Parathyroid adenoma (tissue), 2 donors: ENCODE measurements around the gene PCK1.

ENCODE experiments used
- H2AFZ ChIP-seq: fragments of 300-600 bp; sonication (generic); one replicate; pipeline ENCODE4 v1.7.0; 2017; ENCODE audit warnings: antibody characterized with exemption, mild to moderate bottlenecking
- H3K27ac ChIP-seq: fragments of 300-600 bp; sonication (generic); one replicate; pipeline ENCODE4 v1.7.0; 2017
- H3K27me3 ChIP-seq: fragments of 300-600 bp; sonication (generic); one replicate; pipeline ENCODE4 v1.7.0; 2017; ENCODE audit warnings: low read length; ENCODE audit not compliant: control insufficient read depth, insufficient read depth
- H3K36me3 ChIP-seq: fragments of 300-600 bp; sonication (generic); one replicate; pipeline ENCODE4 v1.7.0; 2017; ENCODE audit warnings: low read length; ENCODE audit not compliant: control insufficient read depth, insufficient read depth
- H3K4me1 ChIP-seq: fragments of 300-600 bp; sonication (generic); one replicate; pipeline ENCODE4 v1.7.0; 2017; ENCODE audit warnings: control low read depth
- H3K4me2 ChIP-seq: fragments of 300-600 bp; sonication (generic); one replicate; pipeline ENCODE4 v1.7.0; 2017; ENCODE audit warnings: low read length
- H3K4me3 ChIP-seq: fragments of 300-600 bp; sonication (generic); one replicate; pipeline ENCODE4 v1.7.0; 2017; ENCODE audit warnings: low read depth, low read length
- H3K79me2 ChIP-seq: fragments of 300-600 bp; sonication (generic); one replicate; pipeline ENCODE4 v1.7.0; 2017; ENCODE audit warnings: control low read depth
- H3K9ac ChIP-seq: fragments of 300-600 bp; sonication (generic); one replicate; pipeline ENCODE4 v1.7.0; 2017; ENCODE audit warnings: mild to moderate bottlenecking
- H3K9me3 ChIP-seq: fragments of 300-600 bp; sonication (generic); one replicate; pipeline ENCODE4 v1.7.0; 2017; ENCODE audit warnings: low read length; ENCODE audit not compliant: control insufficient read depth
- TF ChIP-seq, protein P1 (sequence below): fragments of 300-600 bp; sonication (generic); IDR thresholded peaks from one replicate; pipeline ENCODE4 v1.7.0; 2017; ENCODE audit warnings: antibody characterized with exemption, mild to moderate bottlenecking
- donor health status: primary hyperparathyroidism.

The PCK1 gene

DNA sequence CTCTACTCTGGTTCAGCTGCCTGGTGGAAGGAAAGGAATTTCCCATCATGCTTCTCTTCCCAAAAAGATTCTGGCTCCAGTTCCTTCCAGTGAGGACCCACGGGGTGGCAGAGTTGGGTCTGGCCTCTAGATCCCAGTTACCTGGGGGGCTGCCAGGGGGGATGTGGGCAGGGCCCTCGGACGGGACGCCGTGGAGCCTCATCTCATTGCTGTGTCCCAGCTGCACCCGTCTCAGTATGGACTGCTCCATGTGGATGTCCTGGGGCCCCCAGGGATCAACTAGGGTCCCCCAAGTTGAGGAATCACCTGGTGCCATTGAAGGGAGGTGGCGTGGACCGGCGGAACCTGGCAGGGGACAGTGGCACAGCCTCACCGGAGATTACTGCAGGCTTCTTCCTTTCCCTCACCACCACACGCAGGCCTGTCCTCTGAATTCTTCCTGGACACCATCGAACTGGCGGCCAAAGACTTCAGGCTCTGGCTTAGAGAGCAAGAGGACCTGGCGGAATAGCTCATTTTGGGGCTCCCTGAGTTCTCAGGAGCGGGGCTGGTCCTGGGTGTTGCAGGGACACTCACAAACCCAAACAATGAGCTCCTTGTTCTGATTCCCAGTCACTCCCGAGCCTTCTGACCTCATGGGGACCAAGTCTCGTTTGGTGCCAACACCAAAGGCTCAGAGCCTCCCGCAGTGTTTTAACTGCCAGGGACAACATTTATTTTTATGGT lies 50.8 kb downstream of the PCK1 start:
- Histone ChIP-seq H3K4me3 (no peak overlapping the region), H3K79me2 (no peaks in the 10 kb centered on the region), H3K4me2 (no peak overlapping the region), H3K27me3 (no peaks in the 10 kb centered on the region), H3K36me3 (no peaks in the 10 kb centered on the region), H3K4me1 (no peaks in the 10 kb centered on the region), H3K9ac (no peak overlapping the region), H3K27ac (no peak overlapping the region), H2AFZ (no peak overlapping the region), H3K9me3 (no peaks in the 10 kb centered on the region)
- TF ChIP-seq, protein P1, sequence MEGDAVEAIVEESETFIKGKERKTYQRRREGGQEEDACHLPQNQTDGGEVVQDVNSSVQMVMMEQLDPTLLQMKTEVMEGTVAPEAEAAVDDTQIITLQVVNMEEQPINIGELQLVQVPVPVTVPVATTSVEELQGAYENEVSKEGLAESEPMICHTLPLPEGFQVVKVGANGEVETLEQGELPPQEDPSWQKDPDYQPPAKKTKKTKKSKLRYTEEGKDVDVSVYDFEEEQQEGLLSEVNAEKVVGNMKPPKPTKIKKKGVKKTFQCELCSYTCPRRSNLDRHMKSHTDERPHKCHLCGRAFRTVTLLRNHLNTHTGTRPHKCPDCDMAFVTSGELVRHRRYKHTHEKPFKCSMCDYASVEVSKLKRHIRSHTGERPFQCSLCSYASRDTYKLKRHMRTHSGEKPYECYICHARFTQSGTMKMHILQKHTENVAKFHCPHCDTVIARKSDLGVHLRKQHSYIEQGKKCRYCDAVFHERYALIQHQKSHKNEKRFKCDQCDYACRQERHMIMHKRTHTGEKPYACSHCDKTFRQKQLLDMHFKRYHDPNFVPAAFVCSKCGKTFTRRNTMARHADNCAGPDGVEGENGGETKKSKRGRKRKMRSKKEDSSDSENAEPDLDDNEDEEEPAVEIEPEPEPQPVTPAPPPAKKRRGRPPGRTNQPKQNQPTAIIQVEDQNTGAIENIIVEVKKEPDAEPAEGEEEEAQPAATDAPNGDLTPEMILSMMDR = no peak

DNA sequence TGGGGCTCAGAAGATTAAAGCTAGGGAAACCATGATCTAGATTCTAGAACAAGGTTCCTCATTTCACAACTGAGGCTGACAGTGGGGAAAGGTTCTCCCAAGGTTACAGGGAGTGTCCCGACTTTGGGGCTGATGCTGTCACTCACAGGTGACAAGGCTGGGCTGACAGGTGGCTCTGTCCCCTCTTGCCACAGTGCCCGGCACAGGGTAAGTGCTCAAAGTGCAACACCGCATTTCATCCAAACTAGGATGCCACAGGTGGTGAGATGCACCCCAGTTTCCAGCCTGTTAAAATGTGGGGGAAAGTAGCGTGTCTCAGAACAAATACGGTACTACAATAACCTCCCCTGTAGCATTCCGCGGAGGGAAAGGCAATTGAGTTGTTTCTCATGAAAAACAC lies 51.5 kb downstream of the PCK1 start:
- no peaks in the 10 kb centered on the region for H3K9me3 ChIP-seq
- H3K79me2 ChIP-seq = no peaks in the 10 kb centered on the region
- H3K4me1 ChIP-seq = no peaks in the 10 kb centered on the region
- no peak overlapping the region for H3K4me2 ChIP-seq
- H3K4me3 ChIP-seq = no peak overlapping the region
- H3K27me3 ChIP-seq = no peaks in the 10 kb centered on the region
- H3K27ac ChIP-seq = no peak overlapping the region
- TF ChIP-seq, protein P1 = no peak
- H3K9ac ChIP-seq = no peak overlapping the region
- no peaks in the 10 kb centered on the region for H3K36me3 ChIP-seq
- H2AFZ ChIP-seq = no peak overlapping the region

DNA sequence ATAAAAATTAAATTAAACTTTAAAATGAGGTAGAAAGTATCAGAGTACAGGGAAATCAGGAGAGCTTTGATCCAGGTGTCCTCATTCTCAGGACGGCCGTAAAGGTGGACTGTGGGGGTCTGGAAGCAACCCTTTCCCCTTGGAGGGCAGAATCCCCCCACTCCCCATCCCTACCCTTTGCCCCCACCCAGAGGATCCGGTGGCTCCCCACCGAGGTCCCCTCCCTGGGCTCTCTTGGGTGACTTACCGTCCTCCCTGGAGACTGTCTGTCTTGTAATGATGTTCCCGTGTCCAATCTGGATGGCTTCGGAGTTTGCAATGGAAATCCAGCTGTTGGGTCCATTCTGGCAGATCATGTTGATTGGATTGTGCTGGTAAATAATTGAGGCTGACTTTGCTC lies 52.0 kb downstream of the PCK1 start:
- no peaks in the 10 kb centered on the region for H3K79me2 ChIP-seq
- no peaks in the 10 kb centered on the region for H3K27me3 ChIP-seq
- no peaks in the 10 kb centered on the region for H3K36me3 ChIP-seq

DNA sequence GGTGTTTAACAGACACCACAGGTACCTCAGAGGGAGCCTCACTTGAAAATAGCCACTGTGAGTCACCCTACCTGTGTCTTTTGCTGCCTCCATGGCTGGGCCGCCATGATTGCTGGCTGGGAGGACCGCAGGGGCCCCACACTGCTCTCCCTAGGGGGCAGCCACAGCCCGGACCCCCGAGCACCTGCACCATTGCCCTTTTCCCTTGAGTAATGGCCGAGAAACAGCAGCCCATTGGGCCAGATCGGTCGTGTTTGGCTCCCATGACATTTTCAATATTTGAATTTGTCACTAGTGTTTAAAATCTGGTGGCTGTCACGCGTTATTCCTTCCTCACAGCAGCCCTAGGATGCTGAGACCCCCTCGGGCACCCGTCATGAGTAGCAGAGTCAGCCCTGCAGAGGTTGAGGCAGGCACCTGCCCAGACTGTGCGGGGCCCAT lies 52.6 kb downstream of the PCK1 start:
- Histone ChIP-seq H3K27ac (no peak overlapping the region), H3K27me3 (no peaks in the 10 kb centered on the region), H3K9ac (no peak overlapping the region), H3K4me3 (no peak overlapping the region), H3K4me1 (no peaks in the 10 kb centered on the region), H3K36me3 (no peaks in the 10 kb centered on the region), H2AFZ (no peak overlapping the region), H3K79me2 (no peaks in the 10 kb centered on the region), H3K4me2 (no peak overlapping the region), H3K9me3 (no peaks in the 10 kb centered on the region)
- TF ChIP-seq, protein P1 = no peak

More for the DNA sequence above, 52.0 kb downstream of the PCK1 start:
- Histone ChIP-seq H3K4me2 (no peak overlapping the region), H3K9ac (no peak overlapping the region), H3K4me3 (no peak overlapping the region), H3K9me3 (no peaks in the 10 kb centered on the region), H3K27ac (no peak overlapping the region), H2AFZ (no peak overlapping the region), H3K4me1 (no peaks in the 10 kb centered on the region)
- TF ChIP-seq, protein P1 = no peak
